Smooth muscle cell of the umbilical artery (primary cell): ENCODE measurements around the gene ASCL5. TPM values are rescaled to one million over a fixed set of nuclear protein-coding genes. Genes with fewer than 3 reads are reported as not detected.

ENCODE experiments used
- total RNA-seq: library from RNA; depleted of rRNA; stranded (reverse); fragments of >200 nt; gene quantifications from 2 replicates; pipeline ENCODE4 v1.2.3, GENCODE V29; 2014

The ASCL5 gene
- not detected in 2 replicates for total RNA-seq

GRCh38 chr1:201126832-201127754, at the start of gene ASCL5:
ASCL5 (minus strand) TSS chr1:201127184; CDS start chr1:201115372, 11,812 bp downstream.

DNA sequence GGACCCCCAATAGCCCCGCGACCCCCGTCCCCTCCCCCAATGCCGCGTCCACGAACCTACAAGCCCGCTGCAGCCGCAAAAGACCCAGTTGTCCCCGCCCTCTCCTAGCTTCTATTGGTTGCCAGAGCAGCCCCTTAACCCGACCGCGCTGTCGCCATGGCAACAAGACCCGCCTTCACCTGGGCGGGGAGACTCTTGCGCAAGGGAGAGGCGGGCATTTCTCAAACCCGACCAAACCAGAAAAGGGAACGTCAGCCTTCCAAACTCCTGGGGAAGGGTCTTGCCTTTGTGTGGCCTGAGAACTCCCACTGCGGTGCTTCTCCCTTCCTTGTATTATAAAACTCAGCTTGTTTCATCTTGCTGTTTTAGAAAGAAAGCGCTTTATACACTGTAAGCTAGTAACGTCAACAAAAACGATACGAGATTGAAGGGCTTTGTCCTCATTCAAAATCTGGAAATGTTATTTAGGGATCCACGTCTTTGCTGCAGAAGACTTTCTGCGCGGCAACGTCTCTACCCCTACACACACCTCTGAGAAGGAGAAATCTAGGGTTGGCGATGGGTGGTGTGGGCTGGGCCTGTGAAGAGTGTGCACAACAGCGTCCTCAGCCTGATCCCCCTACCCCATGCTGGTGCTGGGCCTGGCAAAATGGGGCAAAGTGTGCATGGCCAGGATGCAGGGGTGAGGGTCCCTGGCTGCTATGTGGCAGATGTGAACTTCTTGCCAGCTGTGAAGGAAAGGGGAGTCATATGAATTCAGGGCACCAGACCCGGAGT, 27.6 kb upstream of the ASCL5 start, which contains the start of gene TMEM9:
TMEM9 (minus strand) TSS at position 86 of the 777 bp plus-strand sequence. CDS start 551 bp downstream, outside the sequence.

DNA sequence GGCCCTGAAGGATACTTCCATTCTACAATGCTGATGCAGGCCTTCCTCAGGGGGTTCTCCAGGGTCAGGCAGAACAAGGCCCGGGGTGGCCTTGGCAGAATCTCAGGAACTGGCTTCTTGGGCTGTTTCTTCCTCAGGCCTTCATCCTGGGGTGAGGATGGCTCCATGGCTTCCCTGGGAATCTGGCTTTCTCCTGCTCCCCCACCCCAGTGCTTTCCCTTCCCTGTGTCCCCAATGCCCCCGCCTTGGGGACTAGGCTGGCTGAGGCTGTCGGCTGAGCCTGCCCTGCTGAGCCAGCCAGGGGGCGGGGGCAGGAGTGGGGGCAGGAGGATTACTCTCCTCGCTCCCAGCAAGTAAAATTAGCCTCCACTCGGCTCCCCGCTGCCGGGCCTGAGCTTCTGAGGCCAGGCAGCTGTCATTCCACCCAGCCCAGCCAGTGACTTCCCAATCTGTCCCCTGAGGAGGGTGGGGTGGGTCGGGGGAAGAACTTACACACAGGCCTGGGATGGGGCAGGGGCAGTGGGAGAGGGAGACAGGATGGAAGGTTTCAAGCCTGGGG, 14.7 kb downstream of the ASCL5 start, which contains the start of gene CACNA1S:
CACNA1S (minus strand) TSS at position 254 of the 559 bp plus-strand sequence; CDS start at position 167, 87 bp downstream.

Other genes with a start within 250 kb of the ASCL5 start
- 0.18 TPM in 1 of 2 replicates, not detected in the other for gene INAVA, start 232.3 kb downstream of the ASCL5 start, total RNA-seq
- gene KIF21B, start 103.5 kb downstream of the ASCL5 start, total RNA-seq = 0.59 and 3.0 TPM in 2 replicates
- not detected in 2 replicates for gene CACNA1S, start 14.8 kb downstream of the ASCL5 start, total RNA-seq
- gene TMEM9, start 27.3 kb upstream of the ASCL5 start, total RNA-seq = 75.8 and 110 TPM in 2 replicates
- under 0.01 and 0.23 TPM in 2 replicates for gene IGFN1, start 63.6 kb upstream of the ASCL5 start, total RNA-seq
- 0.30 and 3.5 TPM in 2 replicates for gene PKP1, start 156.3 kb upstream of the ASCL5 start, total RNA-seq